Activated CD4-positive, alpha-beta T cell treated with anti-CD3 and anti-CD28 coated beads, Interleukin-2, amount 50 U/mL, for 1 hour (primary cell): ENCODE data around the gene CNDP2.
"Not testable (repeated sequence)": the region's sequence is repeated elsewhere in the genome, so short reads cannot be mapped to it uniquely, and the experiment has no call there.

ENCODE experiments used
- DNase-seq: peaks from one replicate; pipeline ENCODE4 v3.0.0-alpha.2; 2020

The CNDP2 gene

GRCh38 chr18:74519320-74520095, 23.3 kb downstream of the CNDP2 start:
- no peak for DNase-seq

- DNase-seq = no peak
These were observed 24.1 kb downstream of the CNDP2 start for GRCh38 chr18:74520096-74520833.

- no peak for DNase-seq
These were observed 25.0 kb downstream of the CNDP2 start for GRCh38 chr18:74521068-74521725.

DNA sequence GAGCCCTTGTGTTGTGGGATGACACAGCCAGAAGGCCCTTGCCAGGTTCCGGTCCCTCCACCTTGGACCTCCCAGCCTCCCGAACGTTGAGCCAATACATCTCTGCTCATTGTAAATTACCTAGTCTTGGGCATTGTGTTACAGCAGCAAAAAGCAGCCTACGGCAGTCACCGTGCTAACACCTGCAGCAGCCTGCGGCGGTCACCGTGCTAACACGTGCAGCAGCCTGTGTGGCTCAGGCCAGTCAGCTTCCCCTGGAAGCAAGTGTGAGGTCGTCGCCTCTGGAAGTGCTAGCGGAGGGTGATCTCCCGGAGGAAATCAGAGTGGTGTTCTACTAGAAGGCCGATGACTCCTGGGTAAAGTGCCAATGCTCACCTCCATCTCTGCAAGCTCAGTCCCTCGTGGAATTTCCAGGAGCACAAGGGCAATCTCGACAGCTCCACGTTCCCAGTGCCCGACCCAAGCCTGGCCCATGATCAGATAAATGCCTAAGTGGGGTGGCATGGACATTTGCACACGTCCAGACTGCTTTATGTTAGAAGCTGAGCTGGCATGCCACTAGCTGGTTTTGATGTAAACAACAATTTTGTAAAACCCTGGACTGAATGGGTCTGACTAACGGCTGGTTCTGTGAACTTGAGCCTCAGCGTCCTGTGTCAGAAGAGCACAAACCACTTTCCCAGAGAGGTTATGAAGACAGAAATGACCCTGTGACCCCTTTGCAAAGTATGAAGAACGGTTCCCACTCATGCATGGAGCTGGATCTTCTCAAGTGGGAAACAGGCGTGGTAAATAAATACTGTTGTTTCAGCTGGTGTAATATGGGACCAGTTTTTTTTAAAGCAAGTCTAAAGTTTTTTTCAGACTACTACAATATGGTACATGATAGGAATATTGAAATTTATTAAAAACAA, 26.7 kb downstream of the CNDP2 start:
- no peak for DNase-seq

DNA sequence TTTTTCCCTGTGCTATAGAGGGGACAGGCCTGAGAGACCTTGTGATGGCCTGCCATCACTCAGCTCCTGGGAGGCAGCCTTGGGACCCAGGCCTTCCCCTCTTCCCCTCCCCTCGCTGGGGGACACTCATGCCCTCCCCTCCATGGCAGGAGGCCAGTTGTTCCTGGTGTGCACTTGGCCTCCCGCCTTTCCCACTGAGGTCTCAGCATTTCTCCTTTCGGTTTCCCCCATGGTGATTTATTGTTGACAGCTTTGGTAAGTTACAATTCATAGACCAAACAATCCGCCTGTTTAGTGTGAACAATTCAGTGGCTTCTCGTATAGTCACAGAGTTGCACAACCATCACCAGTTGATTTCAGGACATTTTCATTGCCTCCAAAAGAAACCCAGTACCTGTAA, 27.9 kb downstream of the CNDP2 start:
- no peak for DNase-seq

GRCh38 chr18:74524915-74525314, 28.8 kb downstream of the CNDP2 start:
- DNase-seq = not testable (repeated sequence)

DNA sequence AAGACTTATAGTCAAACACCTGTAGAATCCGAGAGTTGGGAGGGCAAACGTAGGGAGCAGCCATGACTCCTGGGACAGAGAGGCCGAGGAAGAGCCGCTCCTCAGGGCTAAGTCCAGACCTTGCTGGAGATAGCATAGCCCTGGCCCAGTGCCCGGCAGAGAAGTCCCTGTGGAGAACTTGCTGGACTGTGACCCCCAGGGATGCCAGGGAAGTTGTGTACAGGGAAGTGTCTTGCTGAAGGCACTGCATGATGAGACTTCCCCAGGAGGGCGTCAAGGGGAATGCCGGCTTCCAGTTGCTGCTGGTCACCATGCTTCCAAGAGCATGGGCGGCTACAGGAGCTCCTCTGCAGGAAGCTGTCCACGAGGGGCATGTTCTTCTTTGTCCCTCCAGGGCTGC, 29.6 kb downstream of the CNDP2 start:
- DNase-seq = no peak

DNA sequence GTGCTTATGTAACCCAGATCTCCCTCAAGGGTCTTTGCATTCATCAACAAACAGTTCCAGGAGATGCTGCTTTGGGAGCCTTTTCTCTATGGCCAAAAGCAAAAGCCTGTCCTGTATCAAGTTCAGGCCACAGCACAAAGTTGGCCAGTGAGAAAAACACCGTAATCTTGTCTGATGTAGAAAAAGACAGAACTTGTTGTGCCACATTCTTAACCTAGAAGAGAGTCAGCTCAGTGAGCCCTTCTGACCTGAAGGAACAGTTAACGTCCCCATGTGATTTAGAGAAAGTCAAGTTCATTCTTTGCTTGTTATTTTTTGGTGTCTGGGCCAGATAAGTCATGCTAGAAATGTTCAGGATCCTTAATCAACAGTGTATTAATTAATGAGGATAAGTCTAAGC, 30.3 kb downstream of the CNDP2 start:
- DNase-seq = no peak

- no peak for DNase-seq
These were observed 32.3 kb downstream of the CNDP2 start for GRCh38 chr18:74528478-74528877.

DNA sequence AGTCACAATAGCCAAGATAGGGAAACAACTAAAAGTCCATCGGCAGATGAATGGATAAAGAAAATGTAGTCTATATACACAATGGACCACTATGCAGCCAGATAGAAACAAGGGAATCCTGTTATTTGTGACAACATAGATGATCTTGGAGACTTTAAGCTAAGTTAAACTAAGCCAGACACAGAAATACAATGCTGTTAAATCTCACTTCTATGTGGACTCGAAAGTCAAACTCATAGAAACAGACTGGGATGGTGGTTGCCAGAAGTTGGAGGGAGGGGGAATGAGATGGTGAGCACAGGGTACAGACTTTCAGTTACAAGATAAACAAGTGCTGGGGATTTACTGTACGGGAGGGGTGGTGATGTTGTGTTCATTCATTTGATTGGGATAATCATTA, 32.8 kb downstream of the CNDP2 start:
- no peak for DNase-seq

DNA sequence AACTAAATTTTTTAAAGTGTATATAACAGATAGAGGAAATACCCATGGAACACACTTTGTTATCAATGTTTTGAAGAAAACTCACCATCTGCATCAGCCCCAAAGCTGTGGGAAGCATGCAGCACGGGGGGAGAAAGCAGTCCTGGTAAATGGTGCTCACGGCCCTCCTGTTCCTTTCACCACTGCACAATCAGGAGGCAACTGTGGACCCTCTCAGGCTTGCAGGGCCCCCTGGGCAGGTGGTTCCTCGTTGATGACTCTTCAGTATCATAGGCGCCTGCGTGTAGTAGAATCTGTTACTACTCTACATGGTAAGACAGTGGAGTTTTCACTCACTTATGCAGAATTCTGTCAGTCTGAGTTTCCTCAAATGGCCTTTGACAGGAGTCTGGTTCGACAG, 33.2 kb downstream of the CNDP2 start:
- DNase-seq = no peak

DNA sequence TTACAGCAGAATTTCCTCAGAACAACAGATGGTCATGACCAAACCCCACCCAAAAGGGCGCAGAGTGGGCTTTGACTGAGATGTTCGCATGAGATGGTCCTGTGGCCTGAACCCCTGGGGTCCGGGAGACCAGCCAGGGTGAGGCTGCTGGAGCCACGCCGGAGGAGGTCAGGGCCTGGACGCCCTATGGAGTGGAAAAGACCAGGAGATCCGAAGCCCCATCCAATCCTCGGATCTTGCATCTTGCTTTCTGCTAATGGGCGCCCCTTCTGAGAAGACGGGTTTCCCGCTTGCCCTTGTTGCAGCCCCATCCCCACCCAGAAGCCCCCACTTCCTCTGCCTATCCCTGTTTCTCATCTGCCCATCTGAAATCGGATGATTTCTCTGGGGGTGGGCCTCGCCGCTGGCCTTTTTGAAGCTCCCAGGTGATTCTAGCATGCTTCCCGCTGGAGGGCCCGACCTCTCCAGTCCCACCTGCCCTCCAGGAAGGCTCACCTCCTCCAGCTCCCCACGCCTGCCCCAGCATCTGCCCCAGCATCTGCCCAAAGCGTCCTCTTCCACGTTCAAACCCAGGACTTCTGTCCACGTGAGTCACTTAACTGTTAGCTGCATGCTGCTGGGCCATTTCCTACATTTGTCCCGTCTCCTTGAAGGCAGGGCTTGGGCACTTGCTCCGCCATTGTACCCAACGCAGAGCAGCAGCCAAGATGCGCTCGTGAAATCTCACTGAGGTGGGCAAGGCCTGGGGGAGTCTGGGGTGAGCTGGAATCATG, 33.8 kb downstream of the CNDP2 start:
- DNase-seq = no peak

- DNase-seq = no peak
These were observed 34.4 kb downstream of the CNDP2 start for GRCh38 chr18:74530584-74530862.

GRCh38 chr18:74531043-74531442, 34.9 kb downstream of the CNDP2 start:
- no peak for DNase-seq

DNA sequence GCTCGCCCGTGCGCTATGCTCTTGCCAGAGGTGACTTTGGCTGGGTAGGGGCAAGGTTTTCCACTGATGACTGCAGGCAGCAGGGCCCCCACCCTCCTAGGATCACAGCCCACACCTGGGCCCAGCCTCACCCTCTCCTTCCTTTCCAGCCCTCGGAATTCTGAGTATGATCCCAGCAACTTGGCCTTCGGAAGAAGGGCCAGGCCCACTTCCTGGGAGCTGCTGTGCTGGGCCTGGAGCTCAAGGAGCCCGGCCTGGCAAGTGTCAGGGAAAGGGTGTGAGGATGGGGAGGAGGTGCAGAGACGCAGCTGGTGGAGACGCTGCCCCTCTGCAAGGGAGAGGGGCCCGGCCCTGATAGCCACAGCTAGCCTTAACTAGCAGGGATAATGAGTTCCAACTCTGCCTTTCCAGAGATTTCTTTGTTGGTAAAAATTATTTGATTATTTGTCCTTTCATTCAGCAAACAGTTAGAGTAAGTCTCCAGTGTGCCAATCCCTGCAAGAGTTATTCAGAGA, 36.4 kb downstream of the CNDP2 start:
- DNase-seq = no peak

- no peak for DNase-seq
These were observed 37.5 kb downstream of the CNDP2 start for GRCh38 chr18:74533666-74534065.

GRCh38 chr18:74534150-74534969, 38.2 kb downstream of the CNDP2 start, which contains the start of gene CNDP1:
Gene CNDP1, plus strand, starts transcription at chr18:74534500. Its CDS starts 168 bp downstream, at chr18:74534668.
- no peak for DNase-seq

- no peak for DNase-seq
These were observed 39.0 kb downstream of the CNDP2 start for GRCh38 chr18:74534981-74535649.

GRCh38 chr18:74539289-74539688, 43.1 kb downstream of the CNDP2 start:
- DNase-seq = no peak

DNA sequence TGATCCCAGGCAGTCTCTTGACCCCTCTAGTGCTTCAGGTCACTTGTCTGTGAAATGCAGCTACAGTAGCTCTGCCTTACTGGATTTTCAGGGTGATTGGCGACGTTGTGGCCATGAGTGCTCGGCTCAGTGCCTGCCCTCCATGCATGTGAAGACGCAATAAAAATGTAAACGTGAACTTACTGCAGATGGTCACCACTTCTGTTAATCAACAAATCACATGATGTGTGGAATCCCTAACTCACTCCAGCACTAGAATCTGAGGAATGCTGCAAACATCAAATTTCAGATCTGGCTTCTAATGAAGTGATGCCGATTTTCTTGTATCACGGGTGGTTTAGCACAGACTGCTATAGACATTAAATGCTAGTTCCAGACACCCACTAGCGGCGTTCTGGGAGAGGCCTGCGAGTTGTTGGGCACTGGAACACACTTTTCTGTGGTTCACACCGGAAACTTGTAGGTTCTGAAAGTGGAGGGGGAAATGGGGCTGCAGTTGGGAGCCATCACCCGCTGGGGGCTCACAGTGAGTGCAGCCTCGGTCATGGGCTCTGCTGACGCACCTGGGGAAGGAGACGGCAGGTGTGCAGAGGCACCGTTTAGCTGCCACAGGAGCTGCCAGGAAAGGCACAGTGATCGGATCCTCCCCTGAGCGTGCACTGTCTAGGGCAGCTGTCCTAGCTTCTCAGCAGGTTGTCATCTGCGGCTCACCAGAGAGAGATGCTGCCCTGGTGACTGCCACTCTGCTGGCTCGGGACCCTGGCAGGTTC, 44.7 kb downstream of the CNDP2 start:
- no peak for DNase-seq
